Hepatocyte (in vitro differentiated cells): ENCODE results near the gene SLC17A5. TPM values are rescaled to one million over a fixed set of nuclear protein-coding genes. Genes with fewer than 3 reads are reported as not detected.
A peak's percentile ranks its signal among the peaks of the same experiment; 100 is the strongest.

Source experiments
- DNase-seq: peaks from one replicate; pipeline ENCODE4 v3.0.0-alpha.2; 2016; ENCODE audit warnings: low spot score
- H2AFZ ChIP-seq: fragments of 200-600 bp; sonication (generic); 2 replicates; pipeline ENCODE4 v1.6.0; 2016; ENCODE audit warnings: antibody characterized with exemption, mild to moderate bottlenecking
- H3K27ac ChIP-seq: fragments of 200-600 bp; sonication (generic); 2 replicates; pipeline ENCODE4 v1.5.1; 2016; ENCODE audit warnings: mild to moderate bottlenecking
- H3K27me3 ChIP-seq: fragments of 200-600 bp; sonication (generic); 2 replicates; pipeline ENCODE4 v1.6.1; 2016
- H3K36me3 ChIP-seq: fragments of 200-600 bp; sonication (generic); replicated peaks from 2 replicates; pipeline ENCODE4 v1.5.1; 2016; ENCODE audit warnings: low read depth; ENCODE audit not compliant: insufficient read depth
- H3K4me1 ChIP-seq: fragments of 200-600 bp; sonication (generic); 2 replicates; pipeline ENCODE4 v1.5.1; 2016; ENCODE audit warnings: mild to moderate bottlenecking, moderate library complexity; ENCODE audit not compliant: insufficient read depth
- H3K4me2 ChIP-seq: fragments of 200-600 bp; sonication (generic); 2 replicates; pipeline ENCODE4 v1.6.0; 2016
- H3K4me3 ChIP-seq: fragments of 200-600 bp; sonication (generic); 2 replicates; pipeline ENCODE4 v1.5.1; 2016; ENCODE audit warnings: mild to moderate bottlenecking
- H3K79me2 ChIP-seq: fragments of 200-600 bp; sonication (generic); 2 replicates; pipeline ENCODE4 v1.6.0; 2017; ENCODE audit warnings: mild to moderate bottlenecking
- H3K9me2 ChIP-seq: fragments of 200-600 bp; sonication (generic); replicated peaks from 2 replicates; pipeline ENCODE4 v1.6.0; 2017; ENCODE audit warnings: mild to moderate bottlenecking; ENCODE audit not compliant: insufficient read depth
- H3K9me3 ChIP-seq: fragments of 200-600 bp; sonication (generic); 2 replicates; pipeline ENCODE4 v1.5.1; 2016; ENCODE audit warnings: low read depth, mild to moderate bottlenecking
- H4K20me1 ChIP-seq: fragments of 200-600 bp; sonication (generic); 2 replicates; pipeline ENCODE4 v1.6.0; 2016; ENCODE audit warnings: mild to moderate bottlenecking; ENCODE audit not compliant: insufficient read depth, poor library complexity, severe bottlenecking
- EZH2 ChIP-seq: fragments of 200-600 bp; sonication (generic); IDR thresholded peaks from 2 replicates; pipeline ENCODE4 v1.6.1; 2016; ENCODE audit warnings: antibody characterized with exemption, mild to moderate bottlenecking, borderline replicate concordance
- EZH2phosphoT487 ChIP-seq: fragments of 200-600 bp; sonication (generic); IDR thresholded peaks from one replicate; pipeline ENCODE4 v1.6.1; 2018; ENCODE audit warnings: antibody characterized with exemption, mild to moderate bottlenecking, low read depth, moderate library complexity; ENCODE audit not compliant: unreplicated experiment, severe bottlenecking
- WGBS: methylation state at CpG from one replicate; pipeline ENCODE4 v1.1.6; 2016; ENCODE audit warnings: low lambda C conversion rate; ENCODE audit errors: missing lambda C conversion rate; 5-methylcytosine and 5-hydroxymethylcytosine counted together
- polyA plus RNA-seq: library from polyadenylated mRNA; unstranded; fragments of >200 nt; fragmentation: Nextera tagmentation; extraction: Ambion mirVana; gene quantifications from 2 replicates; pipeline ENCODE4 v1.2.1, GENCODE V29; 2016
- total RNA-seq: library from RNA; depleted of rRNA; stranded (reverse); fragments of >200 nt; gene quantifications from 2 replicates; pipeline ENCODE4 v1.2.3, GENCODE V29; 2014
- TF ChIP-seq, protein P1 (sequence below): fragments of 200-600 bp; sonication (generic); IDR thresholded peaks from 2 replicates; pipeline ENCODE4 v1.5.1; 2016; ENCODE audit warnings: antibody characterized with exemption, mild to moderate bottlenecking; ENCODE audit not compliant: poor library complexity

Gene SLC17A5, protein sequence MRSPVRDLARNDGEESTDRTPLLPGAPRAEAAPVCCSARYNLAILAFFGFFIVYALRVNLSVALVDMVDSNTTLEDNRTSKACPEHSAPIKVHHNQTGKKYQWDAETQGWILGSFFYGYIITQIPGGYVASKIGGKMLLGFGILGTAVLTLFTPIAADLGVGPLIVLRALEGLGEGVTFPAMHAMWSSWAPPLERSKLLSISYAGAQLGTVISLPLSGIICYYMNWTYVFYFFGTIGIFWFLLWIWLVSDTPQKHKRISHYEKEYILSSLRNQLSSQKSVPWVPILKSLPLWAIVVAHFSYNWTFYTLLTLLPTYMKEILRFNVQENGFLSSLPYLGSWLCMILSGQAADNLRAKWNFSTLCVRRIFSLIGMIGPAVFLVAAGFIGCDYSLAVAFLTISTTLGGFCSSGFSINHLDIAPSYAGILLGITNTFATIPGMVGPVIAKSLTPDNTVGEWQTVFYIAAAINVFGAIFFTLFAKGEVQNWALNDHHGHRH
- total RNA-seq (76.9 and 90.6 TPM in 2 replicates), polyA plus RNA-seq (47.7 TPM in 2 replicates)

DNA sequence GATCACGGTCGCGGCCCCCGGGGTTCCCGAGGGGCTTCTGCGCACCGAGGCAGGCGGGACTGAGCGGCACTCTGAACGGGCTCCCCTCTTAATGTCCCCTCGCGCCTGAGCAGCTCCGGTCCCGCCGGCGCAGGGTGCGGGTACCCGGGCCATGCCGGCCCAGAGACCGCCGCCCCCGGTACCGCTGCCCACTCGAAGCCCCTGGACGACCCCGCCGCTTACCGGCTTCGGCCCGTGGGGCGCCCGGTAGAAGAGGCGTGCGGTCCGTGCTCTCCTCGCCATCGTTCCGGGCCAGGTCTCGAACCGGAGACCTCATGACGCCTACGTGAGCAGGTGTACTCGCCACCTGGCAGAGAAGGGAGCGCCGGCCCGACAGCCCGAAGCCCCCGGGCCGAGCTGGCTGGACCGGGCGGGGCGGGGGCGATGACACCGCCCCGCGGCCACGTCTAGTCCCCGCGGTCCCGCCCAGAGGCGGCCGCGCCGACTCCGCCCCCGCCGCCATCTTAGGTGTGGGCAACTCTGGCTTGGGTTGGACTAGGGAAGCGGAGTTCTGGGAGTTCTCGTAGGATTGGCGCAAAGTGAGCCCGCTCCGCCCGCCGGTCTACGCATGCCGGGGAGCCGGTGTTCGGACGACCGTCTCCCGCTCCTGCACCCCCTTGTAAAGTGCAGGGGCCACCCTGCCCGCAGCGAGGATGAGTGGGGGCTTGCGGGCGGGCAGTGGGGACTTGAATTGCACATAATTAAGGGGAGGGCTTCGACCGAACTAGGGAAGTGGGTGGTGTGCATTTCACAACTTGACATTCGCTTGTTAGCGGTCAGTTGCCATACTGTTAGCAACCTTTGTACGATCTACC lies at the start of gene SLC17A5:
Gene SLC17A5 (minus strand): TSS at position 422 of the 854 bp plus-strand sequence. CDS start 106 bp downstream, at position 316.
- TF ChIP-seq EZH2 = no peak
- TF ChIP-seq, protein P1, sequence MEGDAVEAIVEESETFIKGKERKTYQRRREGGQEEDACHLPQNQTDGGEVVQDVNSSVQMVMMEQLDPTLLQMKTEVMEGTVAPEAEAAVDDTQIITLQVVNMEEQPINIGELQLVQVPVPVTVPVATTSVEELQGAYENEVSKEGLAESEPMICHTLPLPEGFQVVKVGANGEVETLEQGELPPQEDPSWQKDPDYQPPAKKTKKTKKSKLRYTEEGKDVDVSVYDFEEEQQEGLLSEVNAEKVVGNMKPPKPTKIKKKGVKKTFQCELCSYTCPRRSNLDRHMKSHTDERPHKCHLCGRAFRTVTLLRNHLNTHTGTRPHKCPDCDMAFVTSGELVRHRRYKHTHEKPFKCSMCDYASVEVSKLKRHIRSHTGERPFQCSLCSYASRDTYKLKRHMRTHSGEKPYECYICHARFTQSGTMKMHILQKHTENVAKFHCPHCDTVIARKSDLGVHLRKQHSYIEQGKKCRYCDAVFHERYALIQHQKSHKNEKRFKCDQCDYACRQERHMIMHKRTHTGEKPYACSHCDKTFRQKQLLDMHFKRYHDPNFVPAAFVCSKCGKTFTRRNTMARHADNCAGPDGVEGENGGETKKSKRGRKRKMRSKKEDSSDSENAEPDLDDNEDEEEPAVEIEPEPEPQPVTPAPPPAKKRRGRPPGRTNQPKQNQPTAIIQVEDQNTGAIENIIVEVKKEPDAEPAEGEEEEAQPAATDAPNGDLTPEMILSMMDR = no peak
- TF ChIP-seq EZH2phosphoT487 = no peak

DNA sequence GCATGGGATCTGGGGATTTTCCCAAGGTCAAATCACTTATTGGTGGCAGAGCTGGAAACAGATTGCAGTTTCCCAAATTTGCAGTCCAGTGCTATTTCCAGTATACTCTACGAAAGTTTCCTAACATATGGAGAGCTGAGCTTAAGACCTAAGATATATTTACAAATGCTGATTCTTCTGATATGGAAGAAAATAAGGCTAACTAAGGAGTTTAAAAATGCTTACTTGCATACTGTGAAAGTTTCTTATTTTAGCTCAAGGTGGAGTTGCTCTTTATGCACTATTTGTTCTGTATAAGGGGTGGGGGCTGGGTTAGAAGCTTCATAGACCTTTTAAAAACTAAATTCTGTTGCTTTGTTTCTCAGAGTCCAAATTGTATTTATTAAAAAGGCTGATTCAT lies 49.7 kb upstream of the SLC17A5 start:
- H3K9me3 ChIP-seq = no peaks in the 10 kb centered on the region
- DNase-seq = no peak
- H4K20me1 ChIP-seq = no peaks in the 10 kb centered on the region
- no peak overlapping the region for H3K4me3 ChIP-seq
- no peak overlapping the region for H2AFZ ChIP-seq
- peaks cover 17% of the 10 kb centered on the region for H3K4me1 ChIP-seq
- H3K4me2 ChIP-seq = no peak overlapping the region
- 100% methylated on average over 1 of the region's 1 CpG for WGBS
- no peaks in the 10 kb centered on the region for H3K9me2 ChIP-seq
- no peaks in the 10 kb centered on the region for H3K36me3 ChIP-seq
- no peaks in the 10 kb centered on the region for H3K27me3 ChIP-seq
- H3K27ac ChIP-seq = peak overlapping the region; percentile 83
- H3K79me2 ChIP-seq = no peaks in the 10 kb centered on the region
- TF ChIP-seq EZH2 (no peak), EZH2phosphoT487 (no peak)
- TF ChIP-seq, protein P1 = no peak

More for the DNA sequence above, at the start of gene SLC17A5:
- peak; percentile 97 for DNase-seq
- no peaks in the 10 kb centered on the region for H3K9me2 ChIP-seq
- no peaks in the 10 kb centered on the region for H3K36me3 ChIP-seq
- peak within 1 kb of the TSS; percentile 99 for H3K4me3 ChIP-seq
- no peaks in the 10 kb centered on the region for H4K20me1 ChIP-seq
- no peaks in the 10 kb centered on the region for H3K27me3 ChIP-seq
- peak within 1 kb of the TSS; percentile 82 for H3K4me2 ChIP-seq
- peak within 1 kb of the TSS; percentile 96 for H2AFZ ChIP-seq
- peak within 1 kb of the TSS; percentile 97 for H3K27ac ChIP-seq
- no peaks in the 10 kb centered on the region for H3K9me3 ChIP-seq
- under 1% methylated on average over 76 of the region's 90 CpGs for WGBS
- peaks cover 7% of the 10 kb centered on the region for H3K4me1 ChIP-seq
- peaks cover 16% of the 10 kb centered on the region for H3K79me2 ChIP-seq

DNA sequence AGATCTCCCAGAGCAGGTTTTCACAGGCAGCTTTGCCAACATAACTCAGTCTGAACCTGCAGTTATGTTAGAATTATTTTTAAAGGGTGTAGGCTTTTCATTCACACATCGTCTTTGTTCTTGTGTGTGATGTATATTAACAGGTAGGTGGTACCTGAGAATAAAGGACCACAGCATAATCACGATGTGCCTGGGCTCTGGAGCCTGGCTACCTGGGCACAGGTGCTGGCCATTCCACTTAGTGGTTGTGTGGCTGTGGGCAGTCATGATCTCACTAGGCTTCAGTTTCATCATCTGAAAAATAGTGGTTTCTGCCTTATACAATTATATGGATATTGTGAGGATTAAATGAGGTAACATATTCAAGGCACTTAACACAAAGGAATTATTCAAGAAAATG lies 48.7 kb upstream of the SLC17A5 start:
- no peaks in the 10 kb centered on the region for H3K27me3 ChIP-seq
- no peak overlapping the region for H3K4me2 ChIP-seq
- no peaks in the 10 kb centered on the region for H3K36me3 ChIP-seq
- DNase-seq = no peak
- H3K4me3 ChIP-seq = no peak overlapping the region
- H3K9me3 ChIP-seq = no peaks in the 10 kb centered on the region
- H3K9me2 ChIP-seq = no peaks in the 10 kb centered on the region
- no peaks in the 10 kb centered on the region for H3K79me2 ChIP-seq
- 94% methylated on average over 2 of the region's 2 CpGs for WGBS
- no peak overlapping the region for H3K27ac ChIP-seq
- peaks cover 17% of the 10 kb centered on the region for H3K4me1 ChIP-seq
- no peak overlapping the region for H2AFZ ChIP-seq
- no peaks in the 10 kb centered on the region for H4K20me1 ChIP-seq
- TF ChIP-seq EZH2 (no peak), EZH2phosphoT487 (no peak)
- TF ChIP-seq, protein P1 = no peak
